GM18508 (cell line): ENCODE data around the gene UTP15.

Experiments
- ATAC-seq: cut with Tn5 transposase; IDR thresholded peaks from one replicate; pipeline ENCODE4 v1.9.1; 2021; ENCODE audit warnings: moderate number of reproducible peaks; ENCODE audit not compliant: insufficient read depth, unreplicated experiment

UTP15 gene

DNA sequence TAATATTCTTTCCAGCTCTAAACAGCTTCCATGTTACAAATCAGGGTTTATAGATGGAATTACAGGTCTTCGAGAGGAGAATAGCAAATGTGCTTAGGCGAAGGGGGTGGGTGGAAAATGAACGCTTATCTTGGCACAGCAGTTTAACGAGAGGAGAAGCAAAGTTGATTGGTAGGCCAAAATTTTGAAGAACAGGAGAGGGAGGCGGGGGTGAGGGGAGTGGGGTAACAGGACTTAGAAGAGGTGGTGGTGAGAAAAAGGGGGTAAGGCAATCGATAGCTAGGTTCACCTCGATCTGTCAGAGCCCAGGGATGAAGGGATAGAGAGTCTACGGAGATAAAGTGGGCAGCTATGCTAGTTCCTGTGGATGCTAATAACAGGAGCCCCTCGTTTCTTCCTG is 868 bp upstream of the UTP15 start:
- no peak for ATAC-seq

DNA sequence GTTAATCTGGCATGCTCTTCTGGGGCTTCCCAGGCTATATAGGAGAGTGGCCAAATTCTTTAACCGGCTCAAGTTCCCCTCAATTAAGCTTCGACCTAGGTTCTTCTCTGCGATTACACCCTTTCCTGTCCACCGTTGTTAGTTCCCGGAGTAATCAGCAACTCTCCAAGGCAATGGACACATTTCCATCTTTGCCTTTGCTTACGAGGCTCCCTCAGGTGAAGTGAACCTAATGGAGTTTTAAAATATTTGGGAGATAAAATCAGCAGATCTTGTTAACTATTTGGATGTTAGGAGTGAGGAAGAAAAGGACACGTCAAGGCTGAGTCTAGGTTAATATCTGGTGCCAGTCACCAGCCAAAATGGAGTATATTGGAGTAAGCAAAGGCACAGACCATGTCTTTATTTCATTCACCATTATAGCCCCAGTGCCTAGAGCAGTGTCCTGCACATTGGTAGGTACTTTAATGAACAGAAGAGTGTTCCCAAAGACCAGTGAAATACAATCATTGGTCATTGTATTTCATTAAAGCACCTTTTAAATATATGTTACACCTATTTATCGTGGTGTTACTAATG is 515 bp downstream of the UTP15 start:
- ATAC-seq: no peak

DNA sequence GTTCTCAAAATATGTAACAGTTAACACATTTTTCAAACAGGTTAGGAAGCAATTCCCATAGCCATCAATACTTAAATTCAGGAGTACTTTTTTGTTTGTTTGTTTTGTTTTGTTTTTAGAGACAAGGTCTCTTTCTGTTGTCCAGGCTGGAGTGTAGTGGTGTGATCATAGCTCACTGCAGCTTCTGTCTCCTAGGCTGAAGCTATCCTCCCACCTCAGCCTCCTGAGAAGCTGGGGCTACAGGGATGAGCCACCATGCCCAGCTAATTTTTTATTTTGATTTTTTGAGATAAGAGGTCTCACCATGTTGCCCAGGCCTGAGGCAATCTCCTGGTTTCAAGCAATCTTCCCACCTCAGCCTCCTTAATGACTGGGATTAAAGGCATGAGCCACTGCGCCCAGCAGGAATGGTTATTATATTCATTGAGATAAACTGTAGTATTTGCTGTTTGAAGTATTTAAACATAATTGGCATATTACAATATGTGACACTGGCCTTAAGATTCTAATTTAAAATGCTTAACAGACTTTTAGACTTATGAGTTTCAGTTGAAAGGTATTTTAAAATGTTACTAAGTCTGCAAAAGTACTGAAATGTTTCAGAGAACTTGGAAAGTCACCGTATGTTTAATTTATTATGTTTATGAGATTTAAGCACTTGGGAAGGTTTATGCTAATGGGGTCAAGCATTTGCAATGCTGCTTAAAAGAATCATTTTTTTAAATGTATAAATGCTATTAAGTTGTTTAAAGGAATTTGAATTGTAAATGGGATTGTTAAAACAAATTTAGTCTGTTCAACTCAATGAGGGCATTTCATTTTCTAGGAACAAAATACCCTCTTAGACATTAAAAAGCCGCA is 17.0 kb downstream of the UTP15 start:
- ATAC-seq: no peak

DNA sequence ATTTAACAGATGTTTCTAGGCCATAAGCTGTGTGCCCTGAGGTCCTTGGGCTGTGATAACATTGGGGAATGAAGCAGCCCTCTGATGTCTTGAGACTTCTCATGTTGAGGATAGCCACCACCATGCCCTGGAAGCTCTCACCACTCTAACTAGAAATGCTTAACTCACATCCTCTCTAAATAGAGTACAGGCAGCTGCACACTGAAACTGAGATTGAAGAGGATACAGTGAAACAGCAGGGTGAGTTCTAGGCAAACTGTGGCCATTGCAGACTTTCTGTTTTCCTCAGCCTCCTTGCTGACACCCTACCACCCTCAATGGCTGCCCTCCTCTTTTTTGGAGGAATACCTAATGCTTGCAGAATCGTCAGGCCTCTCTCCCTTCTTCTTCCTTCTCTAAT is 22.4 kb downstream of the UTP15 start:
- ATAC-seq: no peak

DNA sequence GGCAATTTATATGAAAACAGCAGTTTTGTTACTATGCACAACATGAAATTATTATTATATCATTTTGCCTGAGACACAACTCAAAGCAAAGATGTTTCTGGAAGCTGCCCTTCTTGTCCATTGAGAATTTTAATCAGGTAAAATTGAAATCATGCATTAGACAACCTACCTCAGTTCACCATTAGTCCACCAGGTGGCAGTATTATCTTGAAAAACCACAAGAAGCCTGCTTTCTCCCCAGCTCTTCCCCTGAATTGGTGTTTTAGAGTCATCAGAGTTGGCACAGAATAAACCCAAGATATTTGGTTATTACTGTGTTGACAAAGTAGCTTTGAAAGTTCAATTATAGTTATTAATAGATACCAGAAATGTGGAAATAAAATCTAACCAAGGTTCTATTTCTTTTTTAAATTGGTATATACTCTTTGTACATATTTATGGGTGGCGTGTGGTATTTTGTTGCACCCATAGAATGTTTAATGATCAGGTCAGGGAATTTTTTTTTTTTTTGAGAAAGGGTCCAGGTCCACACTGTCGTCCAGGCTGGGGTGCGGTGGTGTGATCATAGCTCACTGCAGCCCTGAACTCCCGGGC is 25.7 kb downstream of the UTP15 start:
- ATAC-seq: no peak

DNA sequence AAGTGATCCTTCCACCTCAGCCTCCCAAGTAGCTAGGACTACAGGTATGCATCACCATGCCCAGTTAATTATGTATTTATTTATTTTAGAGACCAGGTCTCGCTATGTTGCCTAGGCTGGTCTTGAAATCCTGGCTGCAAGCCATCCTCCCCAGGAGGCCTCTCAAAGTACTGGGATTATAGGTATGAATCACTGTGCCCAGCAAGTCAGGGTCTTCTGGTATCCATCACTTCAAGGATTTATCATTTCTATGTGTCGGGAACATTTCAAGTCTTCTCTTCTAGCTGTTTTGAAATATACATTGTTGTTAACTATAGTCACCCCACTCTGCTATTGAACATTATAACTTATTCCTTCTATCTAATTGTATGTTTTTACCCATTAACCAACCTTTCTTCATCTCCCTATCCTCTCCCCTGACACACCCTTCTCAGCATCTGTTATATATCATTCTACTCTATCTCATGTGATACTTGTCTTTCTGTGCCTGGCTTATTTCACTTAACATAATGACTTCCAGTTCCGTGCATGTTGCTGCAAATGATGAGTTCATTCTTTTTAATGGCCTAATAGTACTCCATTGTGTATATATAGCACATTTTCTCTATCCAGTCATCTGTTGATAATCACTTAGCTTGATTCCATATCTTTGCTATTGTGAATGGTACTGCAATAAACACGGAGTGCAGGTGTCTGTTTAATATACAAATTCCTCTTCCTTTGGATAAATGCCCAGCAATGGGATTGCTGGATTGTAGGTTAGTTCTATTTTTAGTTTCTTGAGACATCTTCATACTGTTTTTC is 26.4 kb downstream of the UTP15 start:
- ATAC-seq: no peak

DNA sequence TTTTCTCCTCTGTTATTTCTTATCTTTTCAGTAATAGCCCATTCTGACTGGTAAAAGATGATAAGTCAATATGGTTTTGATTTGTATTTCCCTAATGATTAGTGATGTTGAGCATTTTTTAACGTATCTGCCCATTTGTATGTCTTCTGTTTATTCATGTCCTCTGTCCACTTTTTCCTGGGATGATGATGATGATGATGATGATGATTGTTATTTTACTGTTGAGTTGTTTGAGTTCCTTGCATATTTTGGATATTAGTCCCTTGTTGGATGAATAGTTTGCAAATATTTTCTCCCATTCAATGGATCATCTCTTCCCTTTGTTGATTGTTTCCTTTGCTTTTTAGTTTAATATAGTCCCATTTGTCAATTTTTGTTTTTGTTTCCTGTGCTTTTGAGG is 27.0 kb downstream of the UTP15 start:
- ATAC-seq: no peak

DNA sequence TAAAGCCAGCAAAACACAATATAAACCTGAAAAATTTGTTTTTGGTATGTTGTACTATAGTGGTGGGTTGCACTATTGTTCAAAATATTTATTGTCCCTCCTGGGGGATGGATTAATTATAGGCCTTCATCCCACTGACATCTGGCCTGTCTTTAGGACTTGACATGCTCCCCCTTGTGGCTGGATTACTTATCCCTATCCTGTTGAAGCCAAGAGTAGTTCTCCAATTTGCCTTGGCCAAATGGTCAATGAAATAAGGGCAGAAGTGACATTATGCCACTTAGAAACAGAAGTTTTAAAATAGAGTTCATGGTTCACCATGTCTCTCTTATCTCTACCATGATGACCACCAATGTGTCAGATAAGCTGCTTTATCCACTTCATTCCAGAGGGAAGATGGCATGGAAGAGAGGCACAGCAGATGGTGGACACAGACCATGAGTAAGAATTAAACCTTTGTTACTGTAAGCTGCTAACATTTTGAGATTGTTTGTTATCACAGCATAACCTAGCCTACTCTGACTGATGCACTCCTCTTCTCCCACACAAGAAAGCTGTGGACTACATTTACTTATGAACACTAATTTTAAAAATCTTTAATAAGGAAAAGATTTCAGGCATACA is 31.3 kb downstream of the UTP15 start:
- ATAC-seq: no peak

DNA sequence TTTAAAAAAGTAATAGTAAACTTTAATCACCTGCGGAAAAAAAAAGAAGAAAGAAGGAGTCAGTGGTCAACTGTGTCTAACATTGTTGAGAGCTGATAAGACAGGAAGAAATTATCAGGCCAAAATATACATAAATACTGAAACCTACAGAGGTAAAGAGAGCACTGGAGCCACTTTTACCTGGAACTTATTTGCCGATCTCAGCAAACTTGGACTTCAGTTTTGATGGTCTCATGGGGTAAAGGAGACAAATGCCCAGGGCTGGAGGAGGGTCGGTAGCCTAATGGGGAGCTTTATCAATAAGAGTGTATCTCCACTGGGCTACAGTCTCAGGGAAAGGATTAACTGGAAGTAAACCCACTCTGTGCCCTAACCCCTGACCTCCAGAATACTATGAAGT is 33.8 kb downstream of the UTP15 start:
- no peak for ATAC-seq

DNA sequence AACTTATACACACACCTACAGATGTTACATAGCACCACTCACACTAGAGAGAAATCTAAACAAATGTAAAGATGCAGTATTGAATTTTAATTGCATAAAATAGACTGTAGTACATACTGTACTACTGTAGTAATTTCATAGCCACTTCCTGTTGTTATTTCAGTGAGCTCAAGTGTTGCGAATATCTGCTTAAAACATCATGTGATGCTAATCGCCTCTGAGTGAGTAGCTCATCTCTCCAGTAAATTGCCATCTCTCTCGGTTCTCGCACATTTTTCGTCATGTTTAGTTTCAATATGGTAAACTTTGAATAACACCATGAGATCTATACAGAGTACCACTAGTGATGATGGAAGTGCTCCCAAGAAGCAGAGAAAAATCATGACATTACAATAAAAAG is 38.5 kb downstream of the UTP15 start:
- ATAC-seq: no peak

DNA sequence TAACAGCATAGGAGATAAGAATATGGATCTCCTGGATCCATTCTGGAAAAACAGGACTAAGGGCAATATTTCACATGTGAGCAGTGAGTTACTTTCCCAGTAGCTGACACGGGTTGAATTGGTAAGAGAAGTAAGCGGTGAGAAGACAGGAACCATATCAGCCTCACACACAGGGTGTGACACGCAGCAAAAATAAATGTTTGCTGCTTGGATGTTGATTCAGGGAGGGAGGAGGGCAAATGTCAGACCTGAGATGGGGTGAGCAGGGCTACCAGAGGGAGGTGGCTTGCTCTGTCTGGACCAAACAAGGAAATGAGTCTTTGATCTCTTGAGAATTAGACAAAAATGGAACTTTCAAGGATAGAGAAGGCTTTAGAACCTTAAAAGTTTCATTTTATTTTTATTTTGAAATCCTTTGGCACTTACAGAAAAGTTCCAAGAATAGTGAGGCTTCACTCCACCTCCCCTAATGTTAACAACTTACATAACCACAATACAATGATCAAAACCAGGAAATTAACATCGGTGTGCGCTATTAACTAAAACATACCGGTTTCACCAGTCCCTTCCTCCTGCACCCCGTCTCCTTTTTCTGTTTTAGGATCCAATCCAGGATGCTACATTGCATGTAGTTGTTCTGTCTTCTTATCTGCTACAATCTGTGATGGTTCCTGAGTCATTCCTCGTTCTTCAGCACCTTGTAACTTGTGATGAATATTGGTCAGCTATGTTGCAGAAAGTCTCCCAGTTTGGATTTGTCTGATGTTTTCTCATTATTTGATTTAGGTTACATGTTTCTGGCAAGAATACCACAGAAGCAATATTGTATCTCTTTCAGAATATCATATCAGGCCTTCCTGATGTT is 39.9 kb downstream of the UTP15 start:
- ATAC-seq: no peak

DNA sequence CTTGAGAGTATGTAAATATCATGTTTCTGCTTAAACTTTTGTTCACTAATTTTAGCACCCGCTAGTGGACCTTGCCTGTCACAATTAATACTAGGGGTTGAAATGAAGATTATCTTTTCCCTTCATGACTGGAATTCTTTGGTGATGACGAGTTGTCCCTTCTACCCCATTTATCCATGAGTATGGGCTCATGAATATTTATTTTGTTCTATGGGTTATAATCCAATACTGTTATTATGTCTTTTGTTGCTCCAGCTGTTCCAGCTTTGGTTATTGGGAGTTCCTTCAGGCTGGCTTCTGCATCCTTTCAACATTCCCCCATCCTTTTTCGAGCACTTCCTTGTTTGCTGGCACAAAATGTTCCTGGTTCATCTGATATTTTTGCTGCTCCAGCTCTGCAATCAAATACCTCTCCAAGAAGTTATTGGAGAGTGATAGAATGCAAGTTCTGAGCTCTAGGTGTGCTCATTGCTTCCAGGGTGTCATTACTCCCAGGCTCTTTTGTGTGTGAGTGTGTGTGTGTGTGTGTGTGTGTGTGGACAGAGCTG is 40.7 kb downstream of the UTP15 start:
- no peak for ATAC-seq

DNA sequence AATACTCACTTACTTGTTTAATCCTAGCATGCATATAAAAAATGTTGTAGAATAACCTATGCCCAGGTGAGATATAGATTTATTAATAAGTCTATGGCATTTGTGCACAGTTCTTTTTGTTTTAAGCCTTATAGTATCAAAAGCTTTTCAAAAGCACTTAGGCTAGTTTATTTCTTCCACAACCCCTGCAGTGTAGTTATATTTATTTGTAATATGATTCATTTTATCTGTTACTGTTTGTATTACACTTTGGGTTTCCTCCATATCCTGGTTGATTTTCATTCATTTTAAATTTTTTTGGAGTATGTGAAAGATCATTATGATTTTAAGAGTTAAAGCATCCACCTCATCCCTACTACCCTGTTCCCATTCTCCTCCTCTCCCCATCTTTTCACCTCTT is 41.7 kb downstream of the UTP15 start:
- ATAC-seq: no peak

DNA sequence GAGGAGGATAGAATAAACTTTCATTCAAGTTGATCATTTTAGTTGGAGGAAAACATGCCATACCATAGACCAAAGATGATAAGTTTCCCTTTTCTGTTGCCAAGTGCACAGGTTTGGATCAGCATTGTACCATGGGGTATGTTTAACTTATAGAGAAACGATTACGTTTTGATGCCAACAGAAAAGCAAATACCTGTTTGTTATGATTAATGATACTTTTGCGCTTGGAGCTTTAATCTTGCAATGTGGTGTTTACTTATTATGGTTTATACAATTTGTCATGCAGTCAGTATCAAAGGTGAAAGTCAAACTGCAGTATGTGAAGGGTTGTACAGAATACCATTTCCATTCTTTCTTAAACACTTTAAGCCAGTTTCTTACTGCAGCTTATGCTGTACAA is 47.3 kb downstream of the UTP15 start:
- no peak for ATAC-seq

DNA sequence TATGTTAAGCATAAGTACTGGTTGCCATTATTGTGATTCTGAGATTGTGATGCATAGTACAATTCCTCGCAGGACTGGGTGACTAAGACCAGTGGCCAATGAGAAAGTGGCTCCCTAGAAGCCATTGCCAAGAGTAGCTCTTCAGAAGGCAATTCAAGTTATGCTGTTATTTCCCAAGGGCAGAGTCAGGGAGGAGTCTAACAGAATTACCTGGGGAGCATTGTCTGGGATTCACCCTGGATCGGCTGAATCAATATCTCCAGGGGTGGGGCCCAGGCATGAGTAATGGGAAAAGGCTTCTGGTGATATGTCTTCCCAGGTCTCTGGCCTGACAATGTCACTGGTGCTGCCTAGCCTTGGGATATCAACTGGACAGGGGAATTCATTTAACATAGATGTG is 49.5 kb downstream of the UTP15 start:
- no peak for ATAC-seq

DNA sequence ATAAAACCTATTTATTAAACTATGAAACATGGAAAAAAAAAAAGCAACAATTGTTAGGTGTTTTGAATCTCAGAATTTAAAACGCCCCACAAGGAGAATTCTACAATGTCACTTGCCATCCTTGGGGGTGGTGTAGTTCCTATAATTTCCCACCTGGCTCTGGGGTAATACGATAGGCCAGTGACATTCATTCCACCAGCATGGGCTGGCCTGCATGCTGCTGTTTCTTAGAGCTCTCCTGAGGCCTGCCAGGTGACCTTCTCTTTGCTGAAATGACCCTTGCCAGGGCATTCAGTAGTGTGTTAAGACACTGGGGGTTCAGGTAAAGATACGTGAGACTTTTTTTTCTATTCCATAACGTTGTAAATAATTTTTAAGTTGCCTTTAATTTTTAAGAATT is 50.4 kb downstream of the UTP15 start:
- ATAC-seq: no peak

DNA sequence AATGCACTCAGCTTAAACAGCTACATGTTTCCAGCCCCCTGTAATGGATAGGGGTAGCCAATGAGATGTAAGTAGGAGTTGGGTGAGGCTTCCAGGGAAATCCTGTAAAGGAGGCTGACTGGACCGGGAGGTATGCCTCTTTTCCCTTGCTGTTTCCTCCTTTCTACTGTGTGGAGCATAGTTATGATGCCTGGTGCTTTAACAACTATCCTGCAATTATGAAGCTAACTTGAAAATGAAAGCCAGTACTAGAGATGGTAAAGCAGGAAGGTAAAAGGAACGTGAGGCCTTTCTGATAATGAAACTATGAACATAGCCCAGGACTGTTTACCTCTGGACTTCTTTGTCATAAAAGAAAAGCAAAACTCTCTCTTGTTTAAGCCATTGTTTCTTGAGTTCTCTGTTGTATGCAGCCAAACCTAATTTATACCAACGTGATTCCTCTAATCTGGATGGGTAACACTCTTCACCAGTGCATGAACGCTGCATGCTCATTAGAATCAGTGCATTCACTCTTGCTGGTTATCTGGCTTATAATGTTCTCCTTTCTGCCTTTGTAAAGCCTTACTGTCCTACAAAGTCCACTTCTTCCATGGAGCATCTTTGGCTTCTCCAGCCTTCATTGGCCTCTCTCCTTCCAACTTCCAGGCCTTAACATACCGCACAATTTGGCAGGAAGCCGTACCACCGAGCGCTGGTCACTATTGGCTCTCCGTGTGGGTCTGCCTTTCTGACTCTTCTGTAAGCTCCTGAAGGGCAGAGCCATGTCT is 52.2 kb downstream of the UTP15 start:
- ATAC-seq: no peak

DNA sequence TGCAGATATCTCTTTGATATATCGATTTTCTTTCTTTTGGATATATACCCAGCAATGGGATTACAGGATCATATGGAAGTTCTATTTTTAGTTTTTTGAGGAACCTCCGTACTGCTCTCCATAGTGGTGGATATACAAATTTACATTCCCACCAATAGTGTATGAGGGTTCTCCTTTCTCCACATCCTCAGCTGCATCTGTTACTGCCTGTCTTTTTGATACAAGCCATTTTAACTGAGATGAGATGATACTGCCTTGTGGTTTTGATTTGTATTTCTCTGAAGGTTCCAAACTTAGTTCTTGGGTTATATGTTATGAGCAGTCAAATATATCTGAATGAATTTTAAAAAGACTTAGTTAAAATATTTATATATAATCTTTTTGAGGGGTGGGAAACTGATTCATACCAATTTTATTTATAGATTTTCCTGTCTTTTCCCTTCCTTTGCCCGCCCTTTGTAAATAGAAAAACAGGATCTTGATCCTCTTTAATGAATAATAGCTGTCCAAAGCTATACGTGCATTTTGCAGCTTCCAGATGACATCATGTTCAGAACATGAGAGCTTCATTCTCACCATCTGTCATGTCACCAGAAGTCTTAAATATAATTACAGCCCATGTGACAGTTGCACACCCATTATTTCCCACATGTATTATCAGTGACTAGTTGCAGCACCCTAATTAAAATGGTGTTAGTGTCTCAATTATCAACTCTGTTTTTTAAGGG is 54.2 kb downstream of the UTP15 start:
- no peak for ATAC-seq
